GM18517 (cell line): ENCODE data around the gene CCDC57.

Source experiments
- ATAC-seq: cut with Tn5 transposase; IDR thresholded peaks from one replicate; pipeline ENCODE4 v1.9.1; 2021; ENCODE audit warnings: mild to moderate bottlenecking, moderate library complexity; ENCODE audit not compliant: unreplicated experiment

Gene CCDC57

DNA sequence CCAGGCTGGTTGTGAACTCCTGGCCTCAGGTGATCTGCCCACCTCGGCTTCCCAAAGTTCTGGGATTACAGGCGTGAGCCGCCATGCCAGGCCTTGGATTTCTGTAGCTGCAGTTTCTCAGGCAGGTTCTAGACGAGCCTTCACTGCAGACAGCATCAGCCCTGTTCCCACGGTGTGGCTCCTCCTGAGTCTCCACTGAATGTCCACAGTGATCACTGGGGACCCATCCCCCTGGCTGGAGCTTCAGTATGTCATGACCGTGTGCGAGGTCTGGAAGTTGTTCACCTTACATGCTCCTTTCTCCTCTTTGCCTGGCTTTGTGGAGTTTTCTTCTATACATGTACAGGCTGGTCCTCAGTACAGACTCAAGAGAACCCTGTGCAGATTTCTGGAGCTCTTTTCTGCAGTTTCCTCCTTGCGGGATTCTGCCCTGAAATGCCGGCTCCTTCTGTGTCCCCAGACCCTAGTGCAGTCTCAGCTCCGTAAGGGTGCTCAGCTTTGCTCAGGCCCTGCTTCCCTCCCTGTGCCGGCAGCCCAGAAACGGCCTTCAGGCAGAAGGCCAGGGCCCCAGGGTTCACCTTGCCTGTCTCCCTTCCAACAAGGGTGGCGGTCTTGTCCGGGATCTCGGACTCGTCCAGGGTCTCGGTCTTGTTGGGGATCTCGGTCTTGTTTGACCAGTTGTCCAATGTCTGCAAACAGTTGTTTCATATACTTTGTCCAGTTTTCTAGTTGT, 100.3 kb downstream of the CCDC57 start:
- ATAC-seq: no peak

DNA sequence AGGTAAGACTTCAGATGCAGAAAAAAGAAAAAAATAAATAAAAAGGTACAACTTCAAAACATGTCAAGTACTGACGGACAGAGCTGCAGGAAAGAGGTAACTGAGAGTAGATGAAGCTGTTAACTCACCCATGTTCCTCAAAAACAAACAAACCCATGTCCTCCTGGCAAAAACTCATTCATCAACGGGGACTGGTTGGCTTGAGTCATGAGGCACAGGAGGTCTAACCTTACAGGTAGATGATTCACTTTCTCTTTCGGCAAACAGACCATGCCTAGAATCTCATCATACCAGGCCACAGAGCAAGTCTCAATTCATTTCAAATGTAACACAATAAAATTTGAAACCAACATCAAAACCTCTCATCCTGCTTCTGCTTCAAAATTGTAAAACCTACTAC, 102.3 kb downstream of the CCDC57 start:
- no peak for ATAC-seq

DNA sequence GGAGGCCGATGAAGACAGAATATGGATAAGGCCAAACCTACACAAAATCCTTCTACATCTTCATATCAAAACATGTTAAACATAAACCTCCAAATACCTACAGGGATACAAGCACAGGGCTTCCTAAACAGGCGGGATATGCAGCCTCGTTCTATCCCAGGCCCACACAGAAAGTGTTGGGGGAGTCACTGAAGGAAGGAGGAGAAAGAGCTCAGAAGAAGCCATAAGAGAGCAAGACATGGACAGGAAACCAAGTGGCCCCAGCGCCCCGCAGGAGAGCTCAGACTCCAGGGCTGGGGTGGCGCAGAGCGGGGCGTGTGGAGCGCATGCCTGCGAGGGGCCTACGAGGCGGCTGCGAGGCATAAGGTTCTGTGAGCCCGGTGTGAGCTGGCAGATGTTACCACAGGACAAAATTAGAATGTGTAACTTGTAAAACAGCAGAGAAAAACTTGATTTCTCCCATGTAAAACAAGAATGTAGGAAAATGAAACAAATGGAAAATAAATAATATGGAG, 103.6 kb downstream of the CCDC57 start:
- no peak for ATAC-seq

DNA sequence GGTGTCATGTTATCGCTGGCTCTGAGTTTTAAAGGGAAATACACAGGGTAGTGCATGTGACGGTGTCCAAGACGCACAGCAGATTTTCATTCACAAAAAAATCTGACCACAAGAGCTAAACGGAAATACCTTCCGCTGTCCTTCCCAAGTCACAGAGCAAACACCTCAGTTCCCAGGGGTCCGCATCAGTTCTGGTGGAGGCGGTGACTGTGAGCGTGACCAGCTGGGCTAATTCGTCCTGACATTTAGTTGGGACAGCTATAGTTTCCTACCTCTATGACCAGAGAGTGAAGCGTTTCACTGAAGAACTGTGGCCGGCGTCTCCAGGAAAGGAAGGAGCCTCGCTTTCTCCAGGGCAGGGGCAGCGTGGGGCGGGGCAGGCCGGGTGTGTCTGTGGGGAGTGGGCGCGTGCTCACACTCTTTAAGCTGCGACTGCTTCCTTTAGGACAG, 104.1 kb downstream of the CCDC57 start:
- no peak for ATAC-seq

DNA sequence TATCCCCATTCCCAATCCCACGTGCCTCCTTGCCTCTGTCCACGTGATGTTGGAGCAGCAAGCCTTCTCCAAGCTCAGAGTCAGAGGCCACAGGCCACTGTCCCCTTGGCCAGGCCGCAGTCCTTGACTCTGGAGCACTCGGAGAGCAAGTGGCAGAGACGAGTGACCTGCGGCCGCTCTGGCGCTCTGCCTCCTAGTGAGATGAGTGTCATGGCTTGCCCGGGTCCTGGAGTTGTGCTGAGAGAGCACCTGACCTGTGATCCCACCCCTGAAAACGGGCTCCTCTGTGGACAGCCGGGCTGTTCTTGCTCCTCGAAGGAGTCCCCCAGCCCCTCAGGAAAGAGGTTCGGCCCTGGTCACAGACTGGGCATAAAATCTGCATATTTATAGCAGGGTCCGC, 104.6 kb downstream of the CCDC57 start:
- no peak for ATAC-seq

DNA sequence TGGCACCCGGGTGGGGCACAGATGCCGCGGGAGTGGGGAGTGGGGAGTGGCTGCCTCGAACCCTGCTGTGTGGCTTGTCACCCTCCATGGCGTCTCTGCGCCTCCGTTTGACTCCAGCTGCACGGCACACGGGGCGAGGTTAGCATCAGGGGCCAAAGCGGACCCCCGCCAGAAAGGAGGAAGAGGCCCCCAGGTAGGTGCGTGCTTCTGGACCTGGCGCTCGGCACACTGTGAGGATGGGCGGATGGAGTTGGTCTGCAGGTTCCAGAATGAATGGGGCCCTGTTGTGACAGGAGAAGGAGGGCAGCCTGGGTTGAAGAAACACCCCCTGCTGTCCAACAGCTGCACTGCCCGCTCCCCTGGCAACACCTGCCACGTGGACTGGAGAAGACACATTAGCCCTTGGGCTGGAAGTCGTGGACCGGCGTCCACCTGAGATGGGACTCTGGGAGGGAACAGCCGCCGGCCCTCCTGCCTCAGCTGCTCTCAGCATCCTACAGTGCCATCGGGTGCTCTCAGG, 105.2 kb downstream of the CCDC57 start:
- ATAC-seq: no peak

DNA sequence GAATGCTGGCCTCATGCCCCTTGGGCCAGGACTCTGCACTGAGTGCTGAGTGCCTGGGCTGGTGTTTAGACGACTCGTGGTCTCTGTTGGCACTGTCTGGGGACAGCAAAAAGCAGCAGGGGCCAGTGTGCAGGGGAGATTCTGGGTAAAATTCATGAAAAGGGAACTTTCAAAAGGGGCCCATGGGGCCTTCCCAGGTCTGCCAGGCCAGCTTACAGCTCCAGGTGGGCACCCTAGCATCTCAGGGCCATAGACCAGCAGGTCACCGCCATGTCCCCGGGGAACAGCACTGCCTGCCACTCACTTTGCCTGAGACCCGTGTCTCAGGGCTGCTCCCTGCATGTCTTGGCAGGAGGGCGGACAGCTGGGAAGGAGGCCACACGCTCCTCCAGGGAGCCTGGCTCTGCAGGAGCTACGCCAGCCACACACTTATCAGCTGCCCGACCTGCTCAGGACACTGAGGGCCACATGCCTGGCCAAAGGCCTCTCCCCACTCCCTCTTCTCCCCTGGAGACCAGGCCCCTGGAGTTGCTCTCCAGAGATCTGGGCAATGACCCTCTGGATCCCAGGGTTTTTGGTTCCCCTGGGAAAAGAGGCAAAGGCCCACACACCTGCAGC, 105.8 kb downstream of the CCDC57 start:
- no peak for ATAC-seq

DNA sequence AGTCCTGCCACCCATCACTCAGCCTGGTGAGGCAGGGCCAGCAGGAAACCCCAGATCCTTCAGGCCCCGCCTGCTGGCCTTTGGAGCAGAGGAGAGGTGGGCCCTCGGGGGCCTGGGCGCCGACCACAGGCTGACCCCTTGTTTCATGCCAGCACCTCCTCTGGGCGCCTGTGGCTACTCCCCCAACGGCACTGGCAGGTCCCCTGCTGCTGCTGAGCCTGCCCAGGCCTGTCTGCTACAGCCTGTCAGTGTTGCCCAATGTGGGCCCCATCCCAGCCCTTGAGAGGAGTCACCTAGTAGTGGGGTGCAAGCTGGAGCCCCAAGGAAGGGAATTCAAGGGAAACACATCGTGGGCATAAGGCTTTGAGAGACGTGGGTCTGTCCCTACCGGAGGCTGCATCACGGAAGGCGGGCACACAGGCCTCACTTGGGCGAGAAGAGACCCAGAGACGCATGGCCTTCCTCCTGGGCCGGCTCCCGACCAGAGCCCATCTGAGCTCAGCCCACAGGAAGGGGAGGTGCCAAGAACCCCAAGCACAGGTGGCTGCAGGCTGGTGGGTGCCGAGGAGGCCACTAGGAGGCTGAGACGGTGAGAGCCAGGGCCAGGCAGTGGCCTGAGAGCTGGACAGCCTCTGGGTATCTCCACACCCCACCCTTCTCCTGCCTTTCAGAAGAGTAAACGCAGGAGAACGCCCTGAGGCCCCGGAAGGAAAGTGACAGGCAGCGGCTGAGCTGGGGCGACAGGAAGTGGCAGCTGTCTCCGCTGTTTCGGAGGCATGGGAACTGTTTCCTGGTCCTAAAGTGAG, 106.6 kb downstream of the CCDC57 start:
- ATAC-seq: peak; percentile 75

DNA sequence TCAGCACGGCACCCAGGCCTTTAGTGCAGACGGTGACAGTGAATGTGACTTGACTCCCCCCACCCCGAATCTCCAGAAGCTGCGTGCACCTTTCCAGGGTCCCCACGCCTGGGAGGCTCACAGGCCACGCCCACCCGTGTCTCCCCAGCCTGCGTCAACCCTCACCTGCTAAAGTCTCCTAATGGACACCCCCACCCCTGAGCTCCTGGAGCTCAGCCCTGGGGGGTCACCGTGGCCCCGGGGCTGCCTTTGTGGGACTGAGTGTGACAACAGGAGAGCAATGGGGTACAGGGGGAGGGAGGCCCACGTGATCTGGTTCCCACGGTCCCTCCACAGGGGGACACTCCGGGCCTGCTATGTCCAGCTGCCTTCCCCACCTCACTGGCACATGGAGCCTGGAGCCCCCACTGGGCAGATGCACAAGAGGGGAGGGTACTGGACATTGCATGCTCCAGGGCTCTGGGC, 107.2 kb downstream of the CCDC57 start:
- ATAC-seq: no peak

DNA sequence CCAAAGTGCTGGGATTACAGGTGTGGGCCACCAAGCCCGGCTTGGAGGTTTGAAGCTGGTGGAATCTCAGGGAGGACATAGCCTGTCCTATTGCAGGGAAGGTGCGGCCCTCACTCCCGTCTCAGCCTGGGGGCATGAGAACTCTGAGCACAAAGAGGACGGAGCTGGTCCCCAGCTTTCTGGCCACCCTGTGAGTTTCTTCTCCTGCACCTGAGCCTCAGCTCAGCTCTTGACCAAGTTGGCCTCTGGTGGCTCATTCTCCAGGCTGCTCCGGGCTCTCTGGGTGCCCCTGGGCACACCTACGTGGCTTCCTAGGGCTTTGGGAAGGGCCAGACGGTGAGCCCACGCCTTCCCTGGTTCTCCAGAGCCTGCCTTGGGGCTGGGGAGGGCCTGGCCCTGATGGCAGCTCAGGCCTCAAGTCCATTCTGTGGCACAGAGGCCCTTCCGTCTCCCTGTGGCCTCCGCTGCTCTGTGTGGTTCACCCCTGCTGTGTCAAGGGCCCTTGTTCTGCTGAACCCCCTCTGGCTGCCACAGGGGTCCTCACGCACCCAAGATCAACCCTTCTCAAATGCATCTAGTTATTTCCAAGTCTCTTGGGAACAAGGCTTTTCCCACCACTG, 107.7 kb downstream of the CCDC57 start:
- ATAC-seq: no peak

DNA sequence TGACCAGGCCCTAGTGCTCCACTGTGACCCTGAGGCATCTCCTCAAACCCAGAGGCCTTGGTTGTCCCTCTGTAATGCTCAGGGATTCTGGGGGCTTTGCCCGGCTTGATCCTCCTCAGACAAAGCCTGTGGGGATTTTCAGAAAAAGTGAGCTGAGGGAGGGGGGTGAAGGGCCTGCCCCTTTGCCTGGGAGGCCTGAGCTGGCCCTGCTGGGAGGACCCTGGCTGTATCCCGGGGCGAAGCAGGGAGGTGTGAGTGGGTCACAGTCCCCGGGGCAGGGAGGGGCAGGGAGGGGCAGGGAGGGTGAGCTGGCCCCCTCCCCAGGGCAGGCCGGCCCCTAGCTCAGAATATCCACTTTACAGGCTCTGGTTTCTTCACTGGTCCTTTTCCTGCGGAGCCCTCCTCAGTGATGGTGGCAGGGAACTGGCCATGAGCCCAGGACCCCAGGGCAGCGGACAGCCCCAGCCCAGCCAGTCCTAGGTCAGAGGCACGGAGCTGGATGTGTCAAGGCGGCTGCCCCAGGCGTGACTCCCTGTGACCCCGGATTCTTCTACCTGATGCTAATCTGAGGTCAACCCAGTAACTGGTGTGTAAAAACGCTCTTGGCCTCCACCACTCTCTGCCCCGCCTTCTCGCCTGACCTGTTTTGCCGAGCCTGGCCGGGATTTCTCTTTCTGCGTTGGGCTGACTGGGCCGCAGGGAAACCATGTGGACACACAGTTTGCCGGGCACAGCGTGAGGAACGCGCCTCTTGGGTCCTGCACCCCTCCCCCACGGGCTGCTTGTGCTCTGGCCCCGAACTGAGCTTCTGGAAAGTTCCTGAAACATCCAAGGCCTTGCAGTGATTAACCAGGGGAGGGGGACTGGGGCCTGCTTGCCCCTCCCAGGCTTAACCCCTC, 108.8 kb downstream of the CCDC57 start:
- ATAC-seq: no peak

DNA sequence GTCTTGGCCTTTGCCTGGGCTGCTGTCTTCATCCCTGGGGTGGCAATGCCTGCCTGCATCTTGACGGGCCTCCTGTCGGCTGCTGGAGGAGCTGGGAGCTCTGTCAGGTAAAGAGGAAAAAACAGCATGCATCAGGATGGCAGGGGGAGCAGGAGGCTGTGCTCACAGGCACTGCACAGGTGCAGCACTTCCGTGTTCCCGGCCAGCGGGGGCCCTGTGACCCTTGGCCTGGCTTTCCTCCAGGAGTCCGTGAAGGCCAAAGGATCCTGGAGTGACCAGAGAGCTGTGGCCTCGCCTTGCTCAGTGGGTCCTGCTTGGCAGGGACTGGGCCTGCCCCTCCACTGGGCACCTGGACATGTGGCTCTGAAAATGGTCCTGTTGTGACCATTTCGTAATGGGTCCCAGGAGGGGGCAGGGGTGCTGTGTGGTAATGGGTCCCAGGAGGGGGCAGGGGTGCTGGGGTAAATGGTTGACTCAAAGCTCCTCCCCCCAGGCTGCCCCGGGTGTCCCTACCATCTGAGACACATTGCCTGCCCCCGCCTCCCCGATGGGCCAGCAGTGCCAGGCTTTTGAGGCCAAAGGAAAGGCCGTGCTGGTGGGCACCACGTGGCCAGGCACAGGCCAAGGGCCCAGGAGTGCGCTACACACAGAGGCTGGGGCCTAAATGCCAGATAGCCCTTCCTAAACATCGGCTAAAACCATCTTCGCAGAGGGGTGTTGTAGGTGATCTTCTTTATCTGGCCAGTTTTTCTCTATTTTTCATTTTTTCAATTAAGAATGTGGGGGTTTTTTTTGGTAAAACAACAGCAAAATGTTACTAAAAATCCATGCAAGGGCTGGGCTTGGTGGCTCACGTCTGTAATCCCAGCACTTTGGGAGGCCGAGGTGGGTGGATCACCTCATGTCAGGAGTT, 110.6 kb downstream of the CCDC57 start:
- no peak for ATAC-seq

DNA sequence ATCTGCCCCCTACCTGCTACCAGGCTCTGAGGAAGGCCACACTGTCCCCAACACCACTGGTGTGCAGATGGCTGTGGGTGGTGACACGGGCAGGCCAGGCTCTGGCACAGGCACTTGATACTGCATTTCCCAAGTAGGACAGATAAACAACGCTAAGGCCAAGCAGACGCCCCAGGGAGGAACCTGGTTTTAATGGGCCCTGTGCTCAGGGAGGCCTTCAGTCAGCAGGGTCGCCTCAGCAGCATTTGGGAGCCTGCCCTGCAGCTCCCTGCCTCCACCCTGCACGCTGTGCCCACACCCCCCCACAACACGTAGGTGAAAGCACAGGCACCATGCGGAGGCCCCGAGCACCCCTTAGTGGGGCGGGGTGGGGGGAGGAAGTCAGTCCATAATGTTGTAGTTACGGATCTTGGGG, 111.3 kb downstream of the CCDC57 start:
- ATAC-seq: no peak

DNA sequence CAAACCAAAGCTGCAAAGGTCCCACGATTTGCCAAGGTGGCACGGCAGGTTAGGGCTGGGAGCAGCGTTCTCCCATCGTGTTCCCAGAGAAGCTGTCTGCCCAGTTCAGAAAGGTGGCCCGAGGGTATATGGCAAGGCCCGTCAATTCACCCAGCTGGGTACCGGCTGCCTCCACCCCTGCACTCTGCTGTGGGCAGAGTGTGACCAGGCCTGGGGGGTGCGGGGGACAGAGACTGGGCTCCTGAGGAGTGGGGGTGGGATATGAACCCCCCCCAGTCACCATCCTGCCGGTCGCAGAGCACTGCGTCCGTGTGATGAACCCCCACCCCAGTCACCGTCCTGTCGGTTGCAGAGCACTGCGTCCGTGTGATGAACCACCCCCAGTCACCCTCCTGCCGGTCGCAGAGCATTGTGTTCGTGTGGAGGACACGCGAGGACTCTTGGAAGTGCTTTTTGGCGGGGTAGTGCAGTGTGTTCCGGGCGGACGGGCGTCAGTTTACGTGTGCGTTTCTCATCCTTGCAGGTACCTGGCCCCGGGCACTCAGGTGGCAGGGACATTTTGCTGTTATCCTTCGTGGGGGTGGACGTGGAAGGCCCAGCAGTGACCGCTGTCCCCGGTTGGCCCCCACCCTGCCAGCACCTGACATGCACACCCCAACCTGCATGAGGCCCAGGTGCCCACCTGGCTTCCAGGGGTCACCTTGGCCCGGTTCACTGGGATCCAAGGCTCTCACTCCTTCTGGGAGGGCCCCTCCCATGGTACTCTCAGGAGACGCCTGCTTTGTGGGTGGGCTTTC, 111.9 kb downstream of the CCDC57 start:
- ATAC-seq: no peak

DNA sequence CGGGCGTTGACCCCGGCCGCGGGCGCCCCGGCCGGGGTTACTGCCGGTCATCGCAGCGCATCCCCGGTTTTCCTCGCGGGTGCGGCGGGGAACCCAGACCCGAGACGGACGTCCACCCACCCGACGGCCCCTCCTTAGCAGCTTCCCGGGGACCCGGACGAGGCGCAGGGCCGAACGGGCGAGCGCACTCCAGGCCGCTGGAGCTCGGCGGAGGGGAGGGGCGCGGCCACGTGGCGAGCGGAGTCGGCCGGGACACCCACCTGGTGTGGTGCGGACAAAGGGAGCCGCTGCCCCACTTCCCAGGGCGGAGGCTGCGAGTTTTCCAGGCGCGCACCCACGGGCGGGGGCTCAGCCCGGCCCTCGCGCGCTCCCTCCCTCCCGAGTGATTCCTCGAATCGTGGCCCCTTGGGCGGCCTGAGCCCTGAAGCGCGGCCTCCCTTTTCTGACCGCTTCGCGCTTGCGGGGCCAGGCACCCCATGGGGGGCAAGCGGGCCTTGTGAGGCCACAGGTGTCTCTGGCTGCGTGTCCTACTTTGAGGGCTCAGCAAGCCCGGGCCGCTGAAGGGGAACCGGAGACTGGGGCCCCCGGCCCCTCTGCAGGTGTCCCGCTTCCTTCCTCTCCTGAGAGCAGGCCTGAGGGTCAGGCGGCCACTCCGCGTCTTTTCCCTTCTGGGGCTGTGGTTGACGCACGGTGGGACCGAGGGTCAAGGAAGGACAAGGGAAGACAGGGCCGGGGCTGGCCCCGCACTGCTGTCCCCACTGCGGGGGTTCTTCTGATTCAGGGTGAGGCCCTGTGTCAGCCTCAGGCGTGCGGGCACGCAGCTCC, 113.5 kb downstream of the CCDC57 start:
- ATAC-seq: peak; percentile 5

DNA sequence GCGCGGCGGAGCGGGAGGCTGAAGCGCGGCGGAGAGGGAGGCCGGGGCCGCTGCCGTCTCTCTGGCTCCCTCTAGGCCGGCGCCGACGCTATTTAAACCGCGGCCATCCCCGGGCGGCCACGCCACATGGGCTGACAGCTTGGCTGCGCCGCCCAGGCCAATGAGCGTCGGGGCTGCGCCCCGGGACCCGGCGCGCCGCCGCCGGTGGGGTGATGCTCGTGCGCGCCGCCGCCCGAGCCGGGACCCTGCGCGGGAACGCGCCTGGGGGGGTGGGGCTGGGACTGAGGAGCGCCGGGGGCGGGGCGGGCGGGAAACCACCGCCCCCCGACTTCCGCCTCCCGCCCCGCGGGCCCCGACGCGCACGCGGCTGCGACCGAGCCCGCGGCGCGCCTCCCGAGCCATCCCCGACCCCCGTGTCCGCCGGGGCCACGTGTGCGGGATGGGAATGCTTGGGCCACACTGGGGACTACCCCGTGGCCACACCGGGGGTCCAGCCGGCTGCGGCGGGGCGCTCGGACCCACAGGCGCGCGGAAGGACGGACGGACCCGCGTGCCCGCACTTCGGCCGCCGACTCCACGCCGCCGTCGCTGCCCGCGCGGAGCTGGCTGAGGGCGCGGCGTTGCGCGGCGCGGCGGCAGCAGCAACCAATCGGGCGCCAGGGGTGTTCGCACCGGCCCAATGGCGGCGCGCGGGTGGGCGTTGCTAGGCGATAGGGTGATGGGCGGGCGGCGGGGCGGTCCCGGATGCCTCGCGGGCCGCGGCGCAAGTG, 114.3 kb downstream of the CCDC57 start, which contains the start of gene FASN:
TSS of gene FASN (minus strand) at position 68 of the 770 bp plus-strand sequence. CDS start 1,791 bp downstream, outside the sequence.
- ATAC-seq: peak; percentile 69
